Left ventricle myocardium inferior (tissue), 1 donor: Measurements from ENCODE around the gene NMT1. TPM values are rescaled to one million over a fixed set of nuclear protein-coding genes. Genes with fewer than 3 reads are reported as not detected.

Experiments
- DNase-seq: peaks from one replicate; pipeline ENCODE4 v3.0.0-alpha.2; 2020
- H3K27ac ChIP-seq: fragments of 200-600 bp; replicated peaks from 2 replicates; pipeline ENCODE4 v1.8.0; 2021
- H3K27me3 ChIP-seq: fragments of 200-600 bp; 2 replicates; pipeline ENCODE4 v1.8.0; 2021; ENCODE audit warnings: low read depth
- H3K36me3 ChIP-seq: fragments of 200-600 bp; 2 replicates; pipeline ENCODE4 v1.8.0; 2021
- H3K4me1 ChIP-seq: fragments of 200-600 bp; 2 replicates; pipeline ENCODE4 v1.8.0; 2021
- H3K4me3 ChIP-seq: fragments of 200-600 bp; 2 replicates; pipeline ENCODE4 v1.8.0; 2021; ENCODE audit warnings: mild to moderate bottlenecking, moderate library complexity
- H3K9me3 ChIP-seq: fragments of 200-600 bp; replicated peaks from 2 replicates; pipeline ENCODE4 v1.8.0; 2021
- CTCF ChIP-seq: fragments of 200-600 bp; IDR thresholded peaks from 2 replicates; pipeline ENCODE4 v1.8.0; 2021; ENCODE audit warnings: antibody characterized with exemption, mild to moderate bottlenecking, borderline replicate concordance
- intact Hi-C: fragments of 100-400 bp; cut with micrococcal nuclease; formaldehyde crosslinking; loops from one replicate; pipeline ENCODE4 v1.11.0; 2022
- total RNA-seq: library from RNA; stranded (reverse); fragmentation: NEBNext Ultra II Directional; extraction: Animal tissue kit (Norgen Biotek cat#: 25700); gene quantifications from one replicate; pipeline ENCODE4 v1.2.1, GENCODE V29; 2021
- donor health status: DM: no; HTN: yes; CAD: no; lungs with severe emphysema.

Gene NMT1
- total RNA-seq, 1 donor from 2014 or later = 86.0 TPM

- intact Hi-C loops = no loop called here
- DNase-seq = no peak
- H3K4me1 ChIP-seq = peaks cover 21% of the 10 kb centered on the region
Observed at GRCh38 chr17:45115871-45116270, 54.8 kb downstream of the NMT1 start.

GRCh38 chr17:45116434-45117016, 55.4 kb downstream of the NMT1 start:
- Histone ChIP-seq H3K4me1 (peaks cover 15% of the 10 kb centered on the region), H3K27me3 (no peaks in the 10 kb centered on the region), H3K27ac (no peak overlapping the region), H3K4me3 (no peak overlapping the region), H3K9me3 (no peaks in the 10 kb centered on the region), H3K36me3 (peaks cover 86% of the 10 kb centered on the region)
- no peak for DNase-seq
- intact Hi-C loops = no loop called here
- TF ChIP-seq CTCF = no peak

More at GRCh38 chr17:45115871-45116270, 54.8 kb downstream of the NMT1 start:
- Histone ChIP-seq H3K36me3 (peaks cover 84% of the 10 kb centered on the region), H3K4me3 (no peak overlapping the region), H3K27ac (no peak overlapping the region), H3K27me3 (no peaks in the 10 kb centered on the region), H3K9me3 (no peaks in the 10 kb centered on the region)
- TF ChIP-seq CTCF = no peak

GRCh38 chr17:45117334-45117733, 56.2 kb downstream of the NMT1 start:
- H3K9me3 ChIP-seq = no peaks in the 10 kb centered on the region
- H3K27me3 ChIP-seq = no peaks in the 10 kb centered on the region
- peaks cover 83% of the 10 kb centered on the region for H3K36me3 ChIP-seq
- peaks cover 15% of the 10 kb centered on the region for H3K4me1 ChIP-seq
- no peak overlapping the region for H3K4me3 ChIP-seq
- no peak for TF ChIP-seq CTCF
- DNase-seq = no peak
- intact Hi-C loops = no loop called here
- H3K27ac ChIP-seq = no peak overlapping the region

- TF ChIP-seq CTCF = no peak
- Histone ChIP-seq H3K36me3 (peaks cover 76% of the 10 kb centered on the region), H3K4me3 (no peak overlapping the region), H3K4me1 (peaks cover 16% of the 10 kb centered on the region), H3K27me3 (no peaks in the 10 kb centered on the region), H3K27ac (no peak overlapping the region), H3K9me3 (no peaks in the 10 kb centered on the region)
- no peak for DNase-seq
- intact Hi-C loops = no loop called here
Observed at GRCh38 chr17:45117848-45118646, 56.9 kb downstream of the NMT1 start.

- no peaks in the 10 kb centered on the region for H3K9me3 ChIP-seq
- no peak for TF ChIP-seq CTCF
- intact Hi-C loops = no loop called here
- DNase-seq = no peak
- no peak overlapping the region for H3K27ac ChIP-seq
- H3K4me3 ChIP-seq = no peak overlapping the region
- H3K36me3 ChIP-seq = peaks cover 69% of the 10 kb centered on the region
- H3K27me3 ChIP-seq = no peaks in the 10 kb centered on the region
- H3K4me1 ChIP-seq = peaks cover 22% of the 10 kb centered on the region
Observed at GRCh38 chr17:45118691-45119090, 57.6 kb downstream of the NMT1 start.
